H1 (cell line): ENCODE results near the gene TP63. TPM values are rescaled to one million over a fixed set of nuclear protein-coding genes. Genes with fewer than 3 reads are reported as not detected.

Experiments used
- JUN ChIP-seq: IDR thresholded peaks from 2 replicates; pipeline ENCODE4 v1.6.1; 2011; ENCODE audit warnings: low read depth, mild to moderate bottlenecking, improper control_type of control experiment, low read length
- JUND ChIP-seq: IDR thresholded peaks from 2 replicates; pipeline ENCODE4 v1.6.1; 2011; ENCODE audit warnings: mild to moderate bottlenecking, improper control_type of control experiment, low read length
- polyA plus RNA-seq, 7 experiments: library from polyadenylated mRNA; depleted of rRNA in 3 of 7; stranded (reverse) in 5 of 7; unstranded in 2 of 7; fragments of >200 nt in 5 of 7; fragments of 200-250 nt in 2 of 7; gene quantifications; 1 replicate in 5 of 7; 2 replicates in 1 of 7; 4 replicates in 1 of 7; pipeline versions ENCODE4 v1.2.1 to v1.2.3, GENCODE V29; 2011 to 2013; ENCODE audit warnings: missing spikeins in 2 of 7, mixed read lengths in 2 of 7
- total RNA-seq: library from RNA; stranded (reverse); fragmentation: NEBNext Ultra II Directional; extraction: Animal tissue kit (Norgen Biotek cat#: 25700); gene quantifications from 2 replicates; pipeline ENCODE4 v1.2.1, GENCODE V29; 2021

TP63 gene
- total and polyA plus RNA-seq, 2 of the 8 experiments (the other 6 are each of a cell fraction or from before 2014, with no cell fraction given) = not detected

DNA sequence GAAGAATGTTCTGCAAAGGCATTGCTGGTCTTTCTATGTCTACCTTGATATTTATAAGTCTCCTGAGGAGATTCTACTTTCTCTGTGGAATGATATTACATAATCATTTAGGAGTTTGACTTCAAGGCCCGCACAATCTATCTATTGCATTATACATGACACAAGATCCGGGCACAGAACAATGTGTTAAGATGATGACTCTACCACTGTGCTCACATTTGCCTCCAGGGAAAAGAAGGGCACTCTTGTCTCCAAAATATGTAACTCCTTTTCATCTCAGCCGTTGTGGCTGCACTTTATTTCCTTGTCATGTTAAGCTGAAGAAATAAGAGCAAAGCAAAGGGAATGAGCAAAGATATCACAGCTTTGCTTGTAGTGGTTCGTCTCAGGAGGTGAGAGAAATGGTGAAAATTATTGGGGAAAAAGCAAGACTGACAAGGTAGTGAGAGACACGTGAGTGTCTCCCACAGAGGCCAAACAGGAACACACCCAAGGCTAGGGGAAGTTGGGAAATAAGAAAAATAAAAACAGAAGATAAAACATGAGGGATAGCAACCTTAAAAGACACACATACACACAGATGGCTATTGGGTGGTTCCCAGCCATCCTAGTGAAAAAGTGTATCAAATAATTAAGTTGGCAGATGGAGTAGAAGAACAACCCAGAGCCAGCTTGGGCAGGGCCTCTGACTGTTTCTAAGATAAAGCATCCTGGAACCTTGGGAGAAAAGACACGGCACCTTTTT lies 305.2 kb downstream of the TP63 start (continued):
- TF ChIP-seq JUN = no peak
- TF ChIP-seq JUND = no peak
- TF ChIP-seq, all 59 proteins: peak for 0
